Stomach (tissue), 19 donors: ENCODE measurements around the gene CDC20B. TPM values are rescaled to one million over a fixed set of nuclear protein-coding genes. Genes with fewer than 3 reads are reported as not detected.

Experiments
- DNase-seq, 2 donors: peaks; one replicate each; pipeline versions ENCODE4 v3.0.0 to v3.0.0-alpha.2; 2013 to 2019
- H3K27ac ChIP-seq, 5 donors: fragments of 200-600 bp in 4 of 5; sonication (generic) in 4 of 5; one replicate each; pipeline ENCODE4 v1.5.1; 2013 to 2019; ENCODE audit warnings: mild to moderate bottlenecking in 1 of 5, moderate library complexity in 1 of 5
- H3K27me3 ChIP-seq, 3 donors: fragments of 200-600 bp; sonication (generic); one replicate each; pipeline ENCODE4 v1.5.1; 2017 to 2019; ENCODE audit warnings: mixed run types in 1 of 3
- H3K36me3 ChIP-seq, 4 donors: fragments of 200-600 bp; sonication (generic); 1 replicate in 3 of 4; 2 replicates in 1 of 4; pipeline ENCODE4 v1.5.1; 2016 to 2019
- H3K4me1 ChIP-seq, 4 donors: fragments of 200-600 bp; sonication (generic); one replicate each; pipeline ENCODE4 v1.5.1; 2016 to 2019
- H3K4me3 ChIP-seq, 4 donors: fragments of 200-600 bp; sonication (generic) in 3 of 4; one replicate each; pipeline ENCODE4 v1.5.1; 2016 to 2019; ENCODE audit warnings: mild to moderate bottlenecking in 1 of 4
- H3K9me3 ChIP-seq, 4 donors: fragments of 200-600 bp; sonication (generic); one replicate each; pipeline ENCODE4 v1.5.1; 2016 to 2019
- CTCF ChIP-seq, 7 experiments: fragments of 450-650 bp in 4 of 7; fragments of 200-600 bp in 3 of 7; sonication (generic) in 3 of 7; IDR thresholded peaks; one replicate each; pipeline ENCODE4 v1.5.1; 2016 to 2019; ENCODE audit warnings: antibody characterized with exemption in 7 of 7, control low read depth in 2 of 7, mild to moderate bottlenecking in 1 of 7
- EP300 ChIP-seq: sonication (generic); formaldehyde crosslinking; IDR thresholded peaks from one replicate; pipeline ENCODE4 v1.6.1; 2017; ENCODE audit warnings: antibody characterized with exemption
- POLR2A ChIP-seq, 4 donors: fragments of 450-650 bp; IDR thresholded peaks; one replicate each; pipeline ENCODE4 v1.6.1; 2016; ENCODE audit warnings: antibody characterized with exemption in 4 of 4, control low read depth in 2 of 4, mild to moderate bottlenecking in 1 of 4, moderate library complexity in 1 of 4
- POLR2AphosphoS5 ChIP-seq, 3 donors: sonication (generic); formaldehyde crosslinking; IDR thresholded peaks; one replicate each; pipeline ENCODE4 v1.6.1; 2016; ENCODE audit warnings: antibody characterized with exemption in 3 of 3
- WGBS, 5 donors: extraction: QIAGEN DNeasy Blood & Tissue Kit in 3 of 5; methylation state at CpG; one replicate each; pipeline versions ENCODE4 v1.1.5 to v1.1.7; 2013 to 2018; 5-methylcytosine and 5-hydroxymethylcytosine counted together
- intact Hi-C: fragments of 100-400 bp; cut with DNase I; formaldehyde crosslinking; loops from one replicate; pipeline ENCODE4 v1.15.1; 2023; ENCODE audit warnings: low total_unique reads
- long read RNA-seq, 10 donors: transcript quantifications; one replicate each; lab custom pipeline, GENCODE V29; 2026
- polyA plus RNA-seq, 3 donors: library from polyadenylated mRNA; stranded (reverse); fragments of 200-250 nt; gene quantifications; one replicate each; pipeline ENCODE4 v1.2.3, GENCODE V29; 2013
- total RNA-seq, 5 donors: library from RNA; depleted of rRNA; stranded (reverse); fragments of >200 nt; gene quantifications; one replicate each; pipeline versions ENCODE4 v1.1.0 to v1.2.3, GENCODE V29; 2014 to 2016
- donor health status: healthy with polysubstance abuse.
- donor health status: Bipolar disorder and iron deficiency.
- donor health status: healthy.

Gene CDC20B
- total RNA-seq (not detected), polyA plus RNA-seq (not detected)
- long read RNA-seq, donor 1: 0 reads
- long read RNA-seq, donor 2: 0 reads
- long read RNA-seq, donor 3, partial matches to known transcripts: 8 of 8 reads
- long read RNA-seq, donor 3, other reads (novel, unspliced or antisense): 0 of 8 reads
- long read RNA-seq, donor 4: 0 reads
- long read RNA-seq, donor 5, partial matches to known transcripts: 76 of 76 reads
- long read RNA-seq, donor 5, other reads (novel, unspliced or antisense): 0 of 76 reads
- long read RNA-seq, donor 6: 0 reads
- long read RNA-seq, donor 7: 0 reads
- long read RNA-seq, donor 8: 0 reads
- long read RNA-seq, donor 9, partial matches to known transcripts: 22 of 22 reads
- long read RNA-seq, donor 9, other reads (novel, unspliced or antisense): 0 of 22 reads
- long read RNA-seq, donor 10: 0 reads

GRCh38 chr5:55172937-55173686 is at the start of gene CDC20B:
Gene CDC20B, minus strand, starts transcription at chr5:55173177. Its CDS starts 177 bp downstream, at chr5:55173000.
- 0 to 1% (median 1%) methylated on average over 31 to 69 of the region's 69 CpGs for WGBS, 5 donors
- Histone ChIP-seq H3K9me3 (no peaks in the 10 kb centered on the region), H3K4me3 (peak within 1 kb of the TSS; percentile 44 to 65 (median 55)), H3K36me3 (no peaks in the 10 kb centered on the region), H3K27ac (peak within 1 kb of the TSS in 3 of 5 donors; percentile 18 to 38 (median 38)), H3K27me3 (peaks cover 3 to 88% (median 37%) of the 10 kb centered on the region in 3 donors), H3K4me1 (peaks cover 22 to 37% (median 33%) of the 10 kb centered on the region in 4 donors)
- DNase-seq: peak; percentile 78 to 93
- intact Hi-C loops: loop anchor here (10.0 kb wide), 1 partner anchor 62 kb away; the partner anchor contains the start of gene CCNO
- no peak for TF ChIP-seq POLR2AphosphoS5 (IDR thresholded peaks at IDR 0.05)
- TF ChIP-seq CTCF (IDR thresholded peaks at IDR 0.05): no peak

- H3K27me3 ChIP-seq: peaks cover 16 to 96% (median 69%) of the 10 kb centered on the region in 3 donors
- TF ChIP-seq POLR2A (IDR thresholded peaks at IDR 0.05) (no peak), CTCF (IDR thresholded peaks at IDR 0.05) (no peak), POLR2AphosphoS5 (IDR thresholded peaks at IDR 0.05) (no peak), EP300 (no peak)
- intact Hi-C loops: no loop called here
- H3K27ac ChIP-seq: no peak overlapping the region
- H3K36me3 ChIP-seq: no peaks in the 10 kb centered on the region
- no peaks in the 10 kb centered on the region for H3K9me3 ChIP-seq
- WGBS, 5 donors: 38 to 68% (median 45%) methylated on average over 30 of the region's 30 CpGs
- DNase-seq: no peak
- H3K4me1 ChIP-seq: peaks cover 34 to 52% (median 39%) of the 10 kb centered on the region in 4 donors
- H3K4me3 ChIP-seq: no peak overlapping the region
Measured at GRCh38 chr5:55222092-55222984, 49.4 kb upstream of the CDC20B start.

- peak overlapping the region; percentile 70 to 90 (median 77) for H3K27ac ChIP-seq
- DNase-seq: peak; percentile 57 to 64
- H3K9me3 ChIP-seq: no peaks in the 10 kb centered on the region
- TF ChIP-seq EP300 (no peak), CTCF (IDR thresholded peaks at IDR 0.05) (peak in 2 of 7 experiments; percentile 6 to 8)
- peak overlapping the region; percentile 34 to 48 (median 34) for H3K4me3 ChIP-seq
- intact Hi-C loops: no loop called here
- peaks cover 1 to 84% (median 53%) of the 10 kb centered on the region in 3 donors for H3K27me3 ChIP-seq
- H3K36me3 ChIP-seq: no peaks in the 10 kb centered on the region
- 4 to 13% (median 6%) methylated on average over 22 to 62 of the region's 62 CpGs for WGBS, 5 donors
- H3K4me1 ChIP-seq: peaks cover 23 to 34% (median 26%) of the 10 kb centered on the region in 4 donors
Measured at GRCh38 chr5:55220433-55221185, 47.6 kb upstream of the CDC20B start.
